ENCODE data around the gene PTPRN.
A peak's percentile ranks its signal among the peaks of the same experiment; 100 is the strongest.

PTPRN gene

DNA sequence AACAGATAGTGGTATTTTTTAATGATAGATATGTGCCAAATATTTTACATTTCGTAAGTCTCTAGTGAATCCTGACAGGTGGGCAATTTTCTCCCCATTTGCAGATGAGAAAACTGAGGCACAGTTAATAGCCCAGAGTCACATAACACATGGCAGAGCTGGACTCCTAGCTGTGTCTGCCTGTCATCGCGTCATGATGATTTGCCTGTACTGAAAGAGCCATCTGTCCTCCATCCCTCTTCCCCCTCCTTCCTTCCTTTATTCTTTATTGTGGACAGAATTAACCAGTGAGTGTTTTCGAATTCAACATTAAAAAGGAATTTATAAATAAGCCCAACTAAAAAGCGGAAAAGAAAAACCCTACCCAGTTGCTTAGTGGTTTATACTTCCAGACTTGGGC is 26.8 kb downstream of the PTPRN start:
- Histone ChIP-seq H3K27me3 (ENCODE audit: control insufficient read depth in 5 of 5, insufficient read depth in 4 of 5, low read length in 5 of 5) (no peaks in the 10 kb centered on the region), H3K36me3 (ENCODE audit: control insufficient read depth in 5 of 5, insufficient read depth in 5 of 5, low read length in 5 of 5) (peaks cover 0 to 63% (median 53%) of the 10 kb centered on the region in 5 donors), H3K9ac (ENCODE audit: low read length in 5 of 5) (no peak overlapping the region), H3K9me3 (ENCODE audit: control insufficient read depth in 5 of 5, low read length in 5 of 5) (no peaks in the 10 kb centered on the region), H3K27ac (ENCODE audit: low read depth, low read length) (no peak overlapping the region), H3K4me3 (ENCODE audit: low read depth in 1 of 5, low read length in 5 of 5) (no peak overlapping the region), H3K4me1 (ENCODE audit: control insufficient read depth in 5 of 5, insufficient read depth in 5 of 5, low read length in 5 of 5) (peaks cover 6 to 41% (median 36%) of the 10 kb centered on the region in 5 donors)

DNA sequence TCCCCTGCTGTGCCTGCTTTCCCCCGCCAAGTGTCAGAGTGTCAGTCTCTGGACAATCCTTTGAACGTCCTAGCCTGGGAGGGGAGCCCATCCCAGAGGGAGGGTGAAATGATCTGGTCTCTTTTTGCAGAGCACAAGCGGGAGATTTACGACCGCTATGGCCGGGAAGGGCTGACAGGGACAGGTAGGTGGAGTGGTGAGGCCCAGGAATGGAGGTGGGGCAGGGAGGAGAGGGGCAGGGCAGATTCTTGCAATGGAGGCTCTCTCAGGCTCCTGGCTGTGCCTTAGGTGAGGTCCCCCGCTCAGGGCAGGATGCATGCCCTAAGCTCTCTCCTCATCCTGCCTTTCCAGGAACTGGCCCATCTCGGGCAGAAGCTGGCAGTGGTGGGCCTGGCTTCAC is 27.6 kb downstream of the PTPRN start:
- no peak overlapping the region for H3K9ac ChIP-seq (ENCODE audit: low read length in 5 of 5)
- H3K4me3 ChIP-seq (ENCODE audit: low read depth in 1 of 5, low read length in 5 of 5), result no peak overlapping the region
- no peak overlapping the region for H3K27ac ChIP-seq (ENCODE audit: low read depth, low read length)
- H3K36me3 ChIP-seq (ENCODE audit: control insufficient read depth in 5 of 5, insufficient read depth in 5 of 5, low read length in 5 of 5), result peaks cover 0 to 60% (median 53%) of the 10 kb centered on the region in 5 donors
- peaks cover 6 to 38% (median 35%) of the 10 kb centered on the region in 5 donors for H3K4me1 ChIP-seq (ENCODE audit: control insufficient read depth in 5 of 5, insufficient read depth in 5 of 5, low read length in 5 of 5)
- H3K27me3 ChIP-seq (ENCODE audit: control insufficient read depth in 5 of 5, insufficient read depth in 4 of 5, low read length in 5 of 5), result no peaks in the 10 kb centered on the region
- no peaks in the 10 kb centered on the region for H3K9me3 ChIP-seq (ENCODE audit: control insufficient read depth in 5 of 5, low read length in 5 of 5)

DNA sequence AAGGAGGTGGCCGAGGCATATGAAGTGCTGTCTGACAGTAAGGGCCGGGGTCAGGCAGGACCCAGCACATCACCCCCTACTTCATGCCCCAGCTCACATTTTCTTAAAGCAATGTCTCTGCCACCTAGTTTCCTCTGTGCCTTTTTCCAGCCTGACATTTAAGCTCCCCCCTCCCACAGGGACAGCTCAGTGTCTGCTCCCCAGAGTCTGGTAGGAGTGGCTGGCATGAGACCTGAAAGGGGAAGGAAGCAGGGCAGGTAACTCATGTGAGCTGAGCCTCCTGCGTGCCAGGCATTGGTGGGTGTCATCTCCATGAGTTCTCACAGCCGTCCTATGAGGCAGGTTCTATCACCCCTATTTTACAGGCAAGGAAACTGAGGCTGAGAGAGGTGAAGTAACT is 28.6 kb downstream of the PTPRN start:
- Histone ChIP-seq H3K27me3 (ENCODE audit: control insufficient read depth in 5 of 5, insufficient read depth in 4 of 5, low read length in 5 of 5) (no peaks in the 10 kb centered on the region), H3K27ac (ENCODE audit: low read depth, low read length) (peak overlapping the region; percentile 95), H3K36me3 (ENCODE audit: control insufficient read depth in 5 of 5, insufficient read depth in 5 of 5, low read length in 5 of 5) (peaks cover 0 to 53% (median 51%) of the 10 kb centered on the region in 5 donors), H3K9ac (ENCODE audit: low read length in 5 of 5) (no peak overlapping the region), H3K4me1 (ENCODE audit: control insufficient read depth in 5 of 5, insufficient read depth in 5 of 5, low read length in 5 of 5) (peaks cover 6 to 31% (median 29%) of the 10 kb centered on the region in 5 donors), H3K9me3 (ENCODE audit: control insufficient read depth in 5 of 5, low read length in 5 of 5) (no peaks in the 10 kb centered on the region), H3K4me3 (ENCODE audit: low read depth in 1 of 5, low read length in 5 of 5) (peak overlapping the region in 1 of 5 donors; percentile 82)

DNA sequence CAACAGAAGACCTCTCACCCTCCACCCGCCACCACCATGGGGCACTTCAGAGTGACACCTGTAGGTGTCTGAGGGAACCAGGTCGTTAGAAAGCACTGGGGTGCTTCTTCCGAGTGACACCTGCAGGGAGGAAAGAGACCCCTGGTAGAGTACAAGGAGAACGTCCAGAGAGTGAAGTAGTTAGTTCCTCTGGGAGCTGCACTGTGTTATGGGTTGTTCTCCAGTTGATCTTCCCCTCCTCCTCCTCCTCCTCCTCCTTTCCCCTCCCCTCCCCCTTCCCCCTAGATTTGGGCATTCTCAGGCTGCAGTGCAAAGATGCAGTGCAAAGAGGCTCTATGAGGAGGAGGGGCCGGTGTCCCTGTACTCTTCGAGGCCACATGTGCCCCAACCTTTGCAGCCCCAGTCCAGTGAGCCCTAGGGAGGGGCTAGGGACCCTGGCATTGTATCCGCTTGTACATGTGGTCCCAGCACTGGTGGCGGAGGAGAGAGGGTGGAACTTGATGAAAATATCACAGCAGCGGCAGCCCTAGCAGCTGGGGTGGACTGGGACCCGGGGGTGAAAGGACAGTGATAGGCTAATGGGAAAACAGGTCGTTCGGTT is 29.2 kb downstream of the PTPRN start:
- Histone ChIP-seq H3K27me3 (ENCODE audit: control insufficient read depth in 5 of 5, insufficient read depth in 4 of 5, low read length in 5 of 5) (no peaks in the 10 kb centered on the region), H3K27ac (ENCODE audit: low read depth, low read length) (peak overlapping the region; percentile 95), H3K4me1 (ENCODE audit: control insufficient read depth in 5 of 5, insufficient read depth in 5 of 5, low read length in 5 of 5) (peaks cover 6 to 30% (median 26%) of the 10 kb centered on the region in 5 donors), H3K36me3 (ENCODE audit: control insufficient read depth in 5 of 5, insufficient read depth in 5 of 5, low read length in 5 of 5) (peaks cover 0 to 47% (median 45%) of the 10 kb centered on the region in 5 donors), H3K9ac (ENCODE audit: low read length in 5 of 5) (peak overlapping the region; percentile 67 to 92 (median 74)), H3K9me3 (ENCODE audit: control insufficient read depth in 5 of 5, low read length in 5 of 5) (no peaks in the 10 kb centered on the region), H3K4me3 (ENCODE audit: low read depth in 1 of 5, low read length in 5 of 5) (peak overlapping the region; percentile 67 to 90 (median 82))

DNA sequence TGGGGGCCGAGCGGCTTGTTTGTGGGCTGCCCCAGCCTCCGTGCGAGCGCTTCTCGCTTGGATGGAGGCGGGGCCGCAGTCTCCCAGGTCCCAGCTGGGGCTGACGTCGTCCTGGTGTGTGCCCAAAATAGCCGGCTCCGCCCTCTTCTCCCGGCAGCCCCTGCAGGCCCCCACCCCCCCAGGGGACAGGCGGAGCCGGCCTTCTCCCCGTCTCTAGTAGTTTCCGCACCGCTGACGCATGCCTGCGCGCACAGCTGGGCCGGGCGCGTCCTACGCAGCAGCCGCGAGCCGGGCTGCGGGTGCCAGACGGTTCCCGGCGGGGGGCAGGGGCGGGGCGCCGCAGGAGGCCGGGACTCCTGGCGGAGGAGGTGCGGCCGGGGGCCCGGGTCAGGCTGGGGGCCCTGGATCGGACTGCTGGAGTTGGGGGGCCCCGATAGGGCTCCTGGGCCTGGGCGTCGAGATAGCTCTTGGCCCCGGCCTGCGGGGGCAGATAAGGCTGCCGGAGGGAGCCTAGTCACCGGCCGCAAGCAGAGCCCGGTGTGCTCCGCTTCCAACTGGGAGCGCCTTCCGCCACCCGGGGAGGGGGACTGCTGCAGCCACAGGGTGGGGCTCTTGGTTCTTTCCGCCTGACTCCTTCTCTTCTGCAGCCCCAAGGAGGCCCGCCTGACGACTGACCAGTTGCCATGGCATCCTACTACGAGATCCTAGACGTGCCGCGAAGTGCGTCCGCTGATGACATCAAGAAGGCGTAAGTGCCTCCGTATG is 29.9 kb downstream of the PTPRN start, which contains the start of gene DNAJB2:
Gene DNAJB2, plus strand, starts transcription at position 216 of the 765 bp plus-strand sequence. Its CDS starts 468 bp downstream, at position 684.
- H3K4me1 ChIP-seq (ENCODE audit: control insufficient read depth in 5 of 5, insufficient read depth in 5 of 5, low read length in 5 of 5), result peaks cover 6 to 30% (median 26%) of the 10 kb centered on the region in 5 donors

DNA sequence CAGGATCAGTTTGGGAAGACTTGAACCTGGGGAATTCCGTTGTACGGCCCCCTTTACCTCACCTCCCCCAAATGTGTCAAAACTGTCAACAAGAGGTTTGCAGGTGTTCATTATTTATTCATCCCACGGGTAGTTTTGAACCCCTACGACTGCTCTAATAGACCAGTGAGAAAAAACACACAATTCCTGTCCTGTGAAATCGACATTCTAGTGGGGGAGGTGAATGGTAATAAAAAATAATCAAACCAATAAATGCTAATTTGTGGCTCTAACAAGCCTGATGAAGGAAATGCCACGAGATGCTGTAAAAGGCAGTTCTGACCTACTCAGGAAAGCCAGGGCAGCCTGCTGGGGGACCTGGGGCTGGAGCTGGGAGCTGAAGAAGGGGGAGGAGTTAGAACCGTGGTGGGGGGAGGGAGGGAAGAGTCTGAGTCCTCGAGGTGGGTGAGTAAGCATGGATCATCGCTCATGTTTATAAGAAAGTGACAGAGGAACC is 30.5 kb downstream of the PTPRN start:
- peaks cover 0 to 34% (median 32%) of the 10 kb centered on the region in 5 donors for H3K36me3 ChIP-seq (ENCODE audit: control insufficient read depth in 5 of 5, insufficient read depth in 5 of 5, low read length in 5 of 5)
- H3K27ac ChIP-seq (ENCODE audit: low read depth, low read length), result peak overlapping the region; percentile 95
- H3K27me3 ChIP-seq (ENCODE audit: control insufficient read depth in 5 of 5, insufficient read depth in 4 of 5, low read length in 5 of 5), result no peaks in the 10 kb centered on the region
- no peaks in the 10 kb centered on the region for H3K9me3 ChIP-seq (ENCODE audit: control insufficient read depth in 5 of 5, low read length in 5 of 5)
- H3K9ac ChIP-seq (ENCODE audit: low read length in 5 of 5), result peak overlapping the region; percentile 64 to 82 (median 78)
- peak overlapping the region; percentile 43 to 82 (median 63) for H3K4me3 ChIP-seq (ENCODE audit: low read depth in 1 of 5, low read length in 5 of 5)
- peaks cover 6 to 30% (median 26%) of the 10 kb centered on the region in 5 donors for H3K4me1 ChIP-seq (ENCODE audit: control insufficient read depth in 5 of 5, insufficient read depth in 5 of 5, low read length in 5 of 5)

More for the DNA sequence above, 29.9 kb downstream of the PTPRN start, which contains the start of gene DNAJB2:
- Histone ChIP-seq H3K36me3 (ENCODE audit: control insufficient read depth in 5 of 5, insufficient read depth in 5 of 5, low read length in 5 of 5) (peaks cover 0 to 41% (median 38%) of the 10 kb centered on the region in 5 donors), H3K9ac (ENCODE audit: low read length in 5 of 5) (peak within 1 kb of the TSS; percentile 70 to 92 (median 81)), H3K4me3 (ENCODE audit: low read depth in 1 of 5, low read length in 5 of 5) (peak within 1 kb of the TSS; percentile 67 to 90 (median 82)), H3K27ac (ENCODE audit: low read depth, low read length) (peak within 1 kb of the TSS; percentile 95), H3K27me3 (ENCODE audit: control insufficient read depth in 5 of 5, insufficient read depth in 4 of 5, low read length in 5 of 5) (no peaks in the 10 kb centered on the region), H3K9me3 (ENCODE audit: control insufficient read depth in 5 of 5, low read length in 5 of 5) (no peaks in the 10 kb centered on the region)

DNA sequence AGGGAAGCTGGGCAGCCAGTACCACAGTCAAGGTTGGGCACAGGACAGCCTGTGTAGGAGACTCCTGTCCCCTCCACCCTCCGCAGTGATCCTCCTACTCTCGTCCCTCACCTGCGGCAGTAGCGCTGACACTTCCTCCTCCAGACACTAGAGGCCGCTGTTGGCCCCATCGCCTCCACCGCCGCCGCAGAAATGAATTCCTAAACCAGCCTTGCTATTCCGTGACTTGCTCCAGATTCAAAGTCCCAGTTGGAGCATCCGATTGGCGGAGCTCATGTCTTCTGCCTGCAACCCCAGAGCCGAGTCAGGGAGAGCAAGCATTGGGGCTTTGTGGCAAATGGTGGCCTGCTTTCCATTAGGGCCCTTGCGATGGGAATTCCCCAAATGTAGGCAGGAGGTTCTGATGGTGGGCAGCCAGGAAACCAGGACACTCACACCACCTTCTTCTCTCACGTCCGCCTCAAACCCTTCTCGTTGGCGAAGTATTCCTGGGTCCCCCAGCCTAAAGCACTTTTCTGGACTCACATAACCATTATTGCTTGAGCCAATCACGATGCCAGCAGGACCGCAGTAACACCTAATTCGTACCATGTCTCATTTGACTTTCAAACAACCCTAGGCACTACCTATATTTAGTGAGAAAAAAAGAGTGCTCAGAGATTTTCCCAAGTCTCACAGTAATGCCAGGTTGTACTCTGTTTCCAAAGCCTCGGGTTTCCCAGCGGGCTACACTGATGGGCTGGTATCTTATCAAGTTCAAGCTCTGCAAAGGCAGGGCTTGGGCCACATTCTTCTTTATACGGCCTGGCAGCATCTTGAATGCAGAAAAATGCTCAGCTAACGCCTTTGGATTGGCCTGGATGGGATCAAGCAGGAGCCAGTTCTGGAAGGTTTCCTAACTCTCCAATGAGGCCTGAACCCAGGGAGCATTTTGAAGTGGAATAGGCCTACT is 31.2 kb downstream of the PTPRN start:
- peaks cover 0 to 2% (median 0%) of the 10 kb centered on the region in 5 donors for H3K27me3 ChIP-seq (ENCODE audit: control insufficient read depth in 5 of 5, insufficient read depth in 4 of 5, low read length in 5 of 5)
- H3K4me1 ChIP-seq (ENCODE audit: control insufficient read depth in 5 of 5, insufficient read depth in 5 of 5, low read length in 5 of 5), result peaks cover 6 to 30% (median 26%) of the 10 kb centered on the region in 5 donors
- H3K36me3 ChIP-seq (ENCODE audit: control insufficient read depth in 5 of 5, insufficient read depth in 5 of 5, low read length in 5 of 5), result peaks cover 0 to 27% (median 25%) of the 10 kb centered on the region in 5 donors
- H3K9ac ChIP-seq (ENCODE audit: low read length in 5 of 5), result peak overlapping the region; percentile 64 to 82 (median 78)
- peak overlapping the region; percentile 14 to 60 (median 44) for H3K4me3 ChIP-seq (ENCODE audit: low read depth in 1 of 5, low read length in 5 of 5)
- peak overlapping the region; percentile 95 for H3K27ac ChIP-seq (ENCODE audit: low read depth, low read length)
- no peaks in the 10 kb centered on the region for H3K9me3 ChIP-seq (ENCODE audit: control insufficient read depth in 5 of 5, low read length in 5 of 5)

DNA sequence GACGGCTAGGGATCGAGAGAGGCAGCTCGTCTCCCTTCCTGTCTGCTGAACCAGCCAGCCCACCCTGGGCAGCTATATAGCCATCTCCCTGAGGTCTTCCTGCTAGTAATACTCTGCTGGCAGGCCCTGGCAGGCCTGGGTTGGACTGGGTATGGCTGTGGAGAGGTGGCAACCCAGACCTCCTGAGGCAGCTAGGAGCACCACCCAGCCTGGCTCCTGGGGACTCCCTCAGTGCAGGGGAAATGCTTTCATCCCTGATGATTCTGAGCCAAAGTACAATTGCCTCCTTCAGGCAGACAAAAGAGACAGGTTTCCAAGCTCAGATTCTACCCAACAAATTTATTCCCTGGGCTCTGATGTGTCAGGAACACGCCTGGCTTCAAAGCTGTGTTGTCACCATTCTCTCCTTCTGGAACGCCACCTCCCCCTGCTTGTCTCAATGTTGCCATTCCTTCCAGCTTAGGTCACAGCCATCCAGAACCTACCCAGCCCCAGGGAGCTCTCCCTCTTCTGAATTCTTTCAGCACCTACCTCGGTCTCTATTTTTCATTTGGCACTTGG is 34.8 kb downstream of the PTPRN start:
- H3K9me3 ChIP-seq (ENCODE audit: control insufficient read depth in 5 of 5, low read length in 5 of 5), result no peaks in the 10 kb centered on the region
- H3K9ac ChIP-seq (ENCODE audit: low read length in 5 of 5), result no peak overlapping the region
- no peak overlapping the region for H3K4me3 ChIP-seq (ENCODE audit: low read depth in 1 of 5, low read length in 5 of 5)
- peaks cover 0 to 5% (median 2%) of the 10 kb centered on the region in 5 donors for H3K27me3 ChIP-seq (ENCODE audit: control insufficient read depth in 5 of 5, insufficient read depth in 4 of 5, low read length in 5 of 5)
- H3K36me3 ChIP-seq (ENCODE audit: control insufficient read depth in 5 of 5, insufficient read depth in 5 of 5, low read length in 5 of 5), result no peaks in the 10 kb centered on the region
- H3K4me1 ChIP-seq (ENCODE audit: control insufficient read depth in 5 of 5, insufficient read depth in 5 of 5, low read length in 5 of 5), result peaks cover 4 to 16% (median 13%) of the 10 kb centered on the region in 5 donors
- H3K27ac ChIP-seq (ENCODE audit: low read depth, low read length), result no peak overlapping the region

DNA sequence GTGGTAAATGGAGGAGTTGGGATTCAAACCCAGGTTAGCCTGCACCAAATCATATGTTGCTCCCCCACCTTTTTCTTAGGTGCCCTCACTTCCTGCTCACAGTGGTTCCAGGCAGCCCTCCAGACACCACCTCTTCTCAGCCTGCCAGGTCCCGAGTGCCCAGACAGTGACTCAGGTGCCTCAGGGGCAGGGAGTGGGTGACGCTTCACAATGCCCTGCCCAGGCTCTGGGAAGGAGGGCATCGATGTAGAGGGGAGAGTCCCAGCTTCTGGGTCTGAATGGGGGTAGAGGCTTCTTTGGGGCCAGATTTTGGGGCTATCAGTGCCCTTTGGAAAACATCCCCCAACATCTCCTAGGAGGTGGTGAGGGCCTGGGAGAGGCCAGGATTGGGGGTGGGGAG is 35.3 kb downstream of the PTPRN start:
- Histone ChIP-seq H3K9me3 (ENCODE audit: control insufficient read depth in 5 of 5, low read length in 5 of 5) (no peaks in the 10 kb centered on the region), H3K27ac (ENCODE audit: low read depth, low read length) (no peak overlapping the region), H3K9ac (ENCODE audit: low read length in 5 of 5) (no peak overlapping the region), H3K4me1 (ENCODE audit: control insufficient read depth in 5 of 5, insufficient read depth in 5 of 5, low read length in 5 of 5) (peaks cover 4 to 15% (median 12%) of the 10 kb centered on the region in 5 donors), H3K27me3 (ENCODE audit: control insufficient read depth in 5 of 5, insufficient read depth in 4 of 5, low read length in 5 of 5) (peaks cover 0 to 5% (median 2%) of the 10 kb centered on the region in 5 donors), H3K4me3 (ENCODE audit: low read depth in 1 of 5, low read length in 5 of 5) (no peak overlapping the region), H3K36me3 (ENCODE audit: control insufficient read depth in 5 of 5, insufficient read depth in 5 of 5, low read length in 5 of 5) (no peaks in the 10 kb centered on the region)

Measured in subcutaneous abdominal adipose tissue (tissue), 5 donors.